Muscle of arm (tissue), 12 donors: ENCODE results near the gene RLF. TPM values are rescaled to one million over a fixed set of nuclear protein-coding genes. Genes with fewer than 3 reads are reported as not detected.

Source experiments
- DNase-seq: peaks from one replicate; pipeline ENCODE4 v3.0.0-alpha.2; 2013
- polyA plus RNA-seq, 12 donors: library from polyadenylated mRNA; unstranded; fragments of 120-200 nt; gene quantifications; one replicate each; pipeline ENCODE4 v1.2.1, GENCODE V29; 2013; ENCODE audit not compliant: insufficient read length in 12 of 12

RLF gene
- polyA plus RNA-seq, 12 donors, result 11.4 to 20.7 (median 16.1) TPM; not detected in 1

DNA sequence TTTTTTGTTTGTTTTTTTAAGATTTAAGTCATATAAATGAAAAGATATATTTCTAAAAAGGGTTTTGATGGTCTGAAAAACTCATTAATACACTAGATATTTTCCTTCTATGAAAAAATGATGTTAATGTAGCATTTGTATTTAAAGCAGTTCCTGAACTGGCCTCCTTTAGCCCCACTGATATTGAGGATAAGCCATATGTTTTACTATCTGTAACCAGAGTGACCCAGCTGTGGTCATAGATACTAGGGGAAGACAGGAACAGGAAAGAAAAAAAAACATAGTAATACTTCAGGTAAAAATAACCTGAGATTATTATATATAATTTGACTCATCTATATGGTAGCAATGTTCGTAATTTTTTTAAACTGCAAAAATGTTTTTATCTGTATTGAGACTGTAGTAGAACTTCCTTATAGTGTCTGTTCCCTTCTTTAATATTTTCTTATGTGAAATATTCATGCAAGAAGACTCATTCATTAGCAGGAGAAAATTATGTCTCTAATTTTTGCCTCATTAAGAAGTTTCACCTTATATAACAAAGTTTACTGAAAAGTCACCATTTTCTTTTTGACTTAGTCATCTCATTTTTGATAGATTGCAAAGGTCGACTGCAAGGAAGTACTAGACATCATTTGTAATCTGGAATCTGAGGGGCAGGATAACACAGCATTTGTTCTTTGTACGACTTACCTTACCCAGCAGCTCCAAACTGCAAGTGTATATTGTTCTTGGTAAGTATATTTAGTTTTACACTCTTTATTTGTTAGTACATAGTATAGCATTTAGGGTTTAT lies 61.0 kb downstream of the RLF start:
- DNase-seq, result no peak

DNA sequence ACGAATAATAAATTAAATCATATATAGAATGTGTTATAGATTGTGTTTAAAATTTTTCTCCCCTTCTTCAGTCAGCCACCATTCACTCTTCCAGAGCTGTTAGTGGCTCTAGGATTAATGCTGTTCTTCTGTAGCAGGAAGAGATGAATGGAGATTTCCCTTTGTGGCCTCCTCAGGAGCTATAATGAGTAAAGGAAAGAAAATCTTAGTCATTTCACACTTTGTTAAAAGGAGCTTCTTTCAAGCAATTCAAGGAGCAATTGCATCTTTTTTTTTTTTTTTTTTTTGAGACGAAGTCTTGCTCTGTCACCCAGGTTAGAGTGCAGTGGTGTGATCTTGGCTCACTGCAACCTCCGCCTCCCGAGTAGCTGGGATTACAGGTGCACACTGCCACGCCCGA lies 62.9 kb downstream of the RLF start:
- DNase-seq, result no peak

GRCh38 chr1:40226192-40226591 lies 65.0 kb downstream of the RLF start:
- no peak for DNase-seq

DNA sequence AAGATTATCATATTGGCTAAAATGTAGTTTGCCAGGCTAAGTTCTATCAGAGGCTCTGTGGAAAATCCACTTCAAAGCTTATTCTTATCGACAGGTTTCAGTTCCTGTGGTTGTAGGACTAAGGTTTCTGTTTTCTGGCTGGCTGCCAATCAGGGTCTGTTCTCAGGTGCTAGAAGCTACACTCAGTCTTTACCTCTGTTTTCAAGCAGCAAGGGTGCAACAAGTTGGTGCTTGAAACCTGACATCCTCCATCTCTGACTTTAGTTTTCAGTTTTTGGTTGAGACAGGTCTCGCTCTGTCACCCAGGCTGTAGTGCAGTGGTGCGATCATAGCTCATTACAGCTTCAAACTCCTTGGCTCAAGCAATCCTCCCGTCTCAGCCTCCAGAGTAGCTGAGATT lies 71.3 kb downstream of the RLF start:
- no peak for DNase-seq

- no peak for DNase-seq
These were observed 78.4 kb downstream of the RLF start for GRCh38 chr1:40239626-40240025.

- no peak for DNase-seq
These were observed 79.2 kb downstream of the RLF start for GRCh38 chr1:40240390-40240789.

GRCh38 chr1:40241362-40241761 lies 80.2 kb downstream of the RLF start:
- no peak for DNase-seq

- no peak for DNase-seq
These were observed 82.2 kb downstream of the RLF start for GRCh38 chr1:40243351-40243750.

DNA sequence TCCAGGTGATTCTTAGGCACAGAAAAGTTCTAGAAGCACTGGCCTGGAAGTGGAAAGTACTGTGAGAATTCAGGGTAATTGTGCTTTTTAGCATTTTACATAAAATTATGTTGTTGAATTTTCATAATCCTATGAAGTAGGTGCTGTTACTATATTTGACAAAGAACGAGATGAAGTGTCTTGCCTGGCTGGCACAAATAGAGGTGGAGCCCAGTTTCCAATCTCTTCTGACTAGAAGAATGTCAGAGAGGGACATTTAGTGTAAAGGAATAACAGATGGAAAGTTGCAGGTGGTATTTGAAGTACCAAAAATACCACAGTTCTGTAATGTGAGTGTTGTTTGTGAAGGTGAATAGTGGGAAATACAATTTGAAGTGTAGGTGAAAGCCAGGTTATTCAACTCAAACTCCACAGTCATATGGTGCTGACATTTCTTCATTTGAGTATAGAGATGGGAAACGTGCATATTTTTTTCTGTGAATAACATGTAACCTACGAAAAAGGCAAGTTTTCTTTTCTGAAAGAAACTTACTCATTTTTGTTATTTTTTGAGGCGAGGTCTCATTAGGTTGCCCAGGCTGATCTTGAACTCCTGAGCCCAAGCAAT lies 83.1 kb downstream of the RLF start:
- no peak for DNase-seq

DNA sequence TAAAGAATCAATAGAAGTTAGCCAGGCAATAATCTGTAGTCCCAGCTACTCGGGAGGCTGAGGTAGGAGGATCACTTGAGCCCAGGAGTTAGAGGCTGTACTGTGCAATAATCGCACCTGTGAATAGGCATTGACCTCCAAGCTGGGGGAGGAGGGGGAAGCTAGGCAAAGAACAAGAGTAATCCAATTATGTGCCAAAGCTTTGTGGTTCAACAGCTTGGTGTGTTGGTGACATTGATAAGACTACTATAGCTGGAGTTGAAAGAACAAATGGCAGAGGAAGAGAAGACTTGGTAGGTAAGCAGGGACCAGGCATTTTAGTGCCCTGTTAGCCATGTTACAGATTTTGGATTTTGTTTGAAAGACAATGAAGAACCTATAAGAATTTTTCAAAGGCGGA lies 84.5 kb downstream of the RLF start:
- no peak for DNase-seq

GRCh38 chr1:40247655-40248054 lies 86.5 kb downstream of the RLF start, which contains the start of gene TMCO2:
TMCO2 (plus strand) TSS chr1:40247937; CDS start chr1:40247994, 57 bp downstream.
- DNase-seq, result no peak

DNA sequence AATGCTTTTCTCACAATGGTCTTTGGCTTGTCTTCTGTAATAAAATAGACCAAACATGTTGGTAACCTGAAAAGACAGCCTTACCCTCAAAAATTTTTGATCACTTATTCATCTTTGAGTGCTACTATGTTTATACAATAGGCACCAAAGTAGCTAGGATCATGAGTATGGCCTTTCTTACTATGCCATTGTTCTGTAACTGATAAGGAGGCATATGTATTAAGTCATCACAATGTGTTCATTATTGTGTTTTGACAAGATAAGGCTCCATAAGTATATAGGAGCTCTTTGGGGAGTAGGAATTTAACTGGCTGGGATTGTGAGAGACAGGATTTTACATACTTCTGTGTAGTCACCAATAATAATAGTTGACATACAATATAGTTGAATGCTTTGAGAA lies 87.2 kb downstream of the RLF start:
- DNase-seq, result no peak

DNA sequence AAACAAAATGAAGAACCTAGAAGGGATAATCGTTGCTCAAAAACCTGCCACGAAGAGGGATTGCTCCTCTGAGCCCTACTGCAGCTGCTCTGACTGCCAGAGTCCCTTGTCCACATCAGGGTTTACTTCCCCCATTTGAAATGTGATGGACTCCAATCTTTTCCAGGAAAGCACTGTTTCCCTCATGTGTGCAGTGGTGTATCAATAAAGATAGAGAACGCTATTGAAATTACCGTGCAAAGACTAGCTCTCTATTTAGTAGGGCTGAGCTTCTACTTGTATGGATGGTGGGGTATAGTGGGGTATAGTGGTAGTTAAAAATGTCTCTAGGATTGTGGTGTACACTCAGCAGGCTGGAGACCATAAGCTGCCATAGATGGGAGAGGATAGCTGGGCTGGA lies 90.3 kb downstream of the RLF start:
- no peak for DNase-seq

DNA sequence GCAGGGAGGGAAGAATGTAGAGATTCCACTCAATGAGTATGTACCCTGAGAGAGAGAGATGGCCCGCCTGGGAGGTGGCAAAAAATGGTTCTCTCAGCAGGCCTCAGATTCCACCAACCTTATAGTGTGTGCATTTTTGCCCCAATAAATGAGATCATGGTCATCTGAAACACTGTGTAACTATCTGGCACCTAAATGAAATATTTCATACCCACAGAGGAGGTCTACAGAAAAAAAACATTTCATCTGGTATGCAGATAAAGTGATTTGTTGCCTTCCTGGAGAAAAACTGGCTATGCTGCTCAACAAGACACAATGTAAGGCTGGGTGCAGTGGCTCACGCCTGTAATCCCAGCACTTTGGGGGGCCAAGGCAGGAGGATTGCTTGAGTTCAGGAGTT lies 91.4 kb downstream of the RLF start:
- DNase-seq, result no peak

- DNase-seq, result no peak
These were observed 94.0 kb downstream of the RLF start for GRCh38 chr1:40255231-40255630.

GRCh38 chr1:40256401-40257084 lies 95.4 kb downstream of the RLF start:
- DNase-seq, result no peak

DNA sequence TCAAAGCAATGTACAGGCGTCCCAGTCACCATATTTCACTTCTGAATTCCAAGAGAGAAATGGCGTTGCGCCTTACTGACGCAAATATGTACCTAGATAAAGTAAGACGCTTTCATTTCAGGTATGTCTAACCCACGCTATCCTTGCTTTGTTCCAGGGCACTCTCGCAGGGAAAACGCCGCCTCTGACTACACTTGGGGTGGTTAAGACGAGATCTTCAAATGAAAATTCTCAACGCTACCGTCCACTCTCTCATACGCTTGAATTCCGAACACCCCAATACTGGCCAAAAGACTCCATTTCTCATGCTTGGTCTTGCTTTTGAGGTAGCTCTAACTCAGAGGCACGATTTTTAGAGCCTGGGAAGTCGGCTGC lies 96.1 kb downstream of the RLF start:
- no peak for DNase-seq

- peak; percentile 98 for DNase-seq
These were observed 96.7 kb downstream of the RLF start, which contains the start of gene ZMPSTE24 for GRCh38 chr1:40257688-40258444. ZMPSTE24 (plus strand) TSS chr1:40258236; CDS start chr1:40258272, 36 bp downstream.

GRCh38 chr1:40258445-40258769 lies 97.2 kb downstream of the RLF start:
- no peak for DNase-seq

DNA sequence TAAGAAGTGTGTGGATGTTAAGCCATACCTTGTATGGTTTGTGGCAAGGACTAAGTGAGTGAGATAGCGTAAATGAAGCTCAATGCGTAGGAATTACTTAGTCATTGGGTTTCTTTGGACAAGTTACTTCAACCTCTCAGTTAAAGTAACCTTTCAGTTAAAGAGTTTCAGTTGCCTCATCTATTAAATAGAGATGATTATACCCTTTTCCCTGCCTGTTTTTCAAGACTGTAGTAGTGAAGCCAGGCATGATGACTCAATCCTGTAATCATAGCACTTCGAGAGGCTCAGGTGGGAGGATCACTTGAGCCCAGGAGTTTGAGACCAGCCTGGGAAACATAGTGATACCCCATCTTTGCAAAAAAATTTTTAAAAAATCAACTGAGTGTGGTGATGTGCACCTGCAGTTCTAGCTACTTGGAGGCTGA lies 103.2 kb downstream of the RLF start:
- DNase-seq, result no peak

DNA sequence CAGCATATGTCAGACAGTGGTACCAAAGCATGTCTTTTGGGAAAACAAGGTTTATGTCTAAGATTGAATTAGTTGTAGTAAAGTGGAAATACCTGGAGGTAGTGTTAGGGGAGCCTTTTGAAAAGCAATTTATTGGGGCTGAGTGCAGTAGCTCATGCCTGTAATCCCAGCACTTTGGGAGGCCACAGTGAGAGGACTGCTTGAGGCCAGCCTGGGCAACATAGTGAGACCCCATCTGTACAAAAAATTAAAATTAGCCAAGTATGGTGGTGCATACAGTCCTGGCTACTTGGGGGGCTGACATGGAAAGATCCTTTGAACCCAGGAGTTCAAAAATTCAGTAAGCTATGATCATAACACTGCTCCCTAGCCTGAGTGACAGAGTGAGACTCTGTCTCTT lies 104.1 kb downstream of the RLF start:
- no peak for DNase-seq

GRCh38 chr1:40265919-40266318 lies 104.7 kb downstream of the RLF start:
- DNase-seq, result no peak
